Stimulated activated CD4-positive, alpha-beta T cell treated with anti-CD3 and anti-CD28 coated beads, Interleukin-15, amount 100 ng/mL, for 1 hour (primary cell): Measurements from ENCODE around the gene POU4F1.
"Not testable (repeated sequence)": the region's sequence is repeated elsewhere in the genome, so short reads cannot be mapped to it uniquely, and the experiment has no call there.

Source experiments
- DNase-seq, 2 donors: peaks; one replicate each; pipeline ENCODE4 v3.0.0-alpha.2; 2020; ENCODE audit warnings: low read depth in 1 of 2, low spot score in 1 of 2

The POU4F1 gene

GRCh38 chr13:78603240-78603957 lies at the start of gene POU4F1:
TSS of gene POU4F1 (minus strand) at chr13:78603552. CDS start at chr13:78603326, 226 bp downstream.
- DNase-seq: no peak

- DNase-seq: no peak
Observed at GRCh38 chr13:78652651-78653050, 49.3 kb upstream of the POU4F1 start.

GRCh38 chr13:78650717-78651083 lies 47.3 kb upstream of the POU4F1 start:
- no peak for DNase-seq

GRCh38 chr13:78649997-78650716 lies 46.8 kb upstream of the POU4F1 start:
- no peak for DNase-seq

GRCh38 chr13:78647109-78647678 lies 43.8 kb upstream of the POU4F1 start:
- not testable (repeated sequence) for DNase-seq

GRCh38 chr13:78638216-78638615 lies 34.9 kb upstream of the POU4F1 start:
- no peak for DNase-seq

- no peak for DNase-seq
Observed at GRCh38 chr13:78636495-78636894, 33.1 kb upstream of the POU4F1 start.

- DNase-seq: no peak
Observed at GRCh38 chr13:78632996-78633395, 29.6 kb upstream of the POU4F1 start.

- DNase-seq: no peak
Observed at GRCh38 chr13:78631077-78631476, 27.7 kb upstream of the POU4F1 start.

- no peak for DNase-seq
Observed at GRCh38 chr13:78630511-78630910, 27.2 kb upstream of the POU4F1 start.

- DNase-seq: no peak
Observed at GRCh38 chr13:78625384-78625783, 22.0 kb upstream of the POU4F1 start.

- no peak for DNase-seq
Observed at GRCh38 chr13:78623132-78623531, 19.8 kb upstream of the POU4F1 start.

GRCh38 chr13:78620936-78621470 lies 17.7 kb upstream of the POU4F1 start:
- no peak for DNase-seq

- DNase-seq: no peak
Observed at GRCh38 chr13:78618411-78618810, 15.1 kb upstream of the POU4F1 start.

GRCh38 chr13:78611040-78611439 lies 7.7 kb upstream of the POU4F1 start:
- no peak for DNase-seq

- no peak for DNase-seq
Observed at GRCh38 chr13:78610381-78610883, 7.1 kb upstream of the POU4F1 start.

GRCh38 chr13:78609464-78610205 lies 6.3 kb upstream of the POU4F1 start:
- DNase-seq: no peak

GRCh38 chr13:78608688-78609463 lies 5.5 kb upstream of the POU4F1 start:
- DNase-seq: no peak

GRCh38 chr13:78608252-78608687 lies 4.9 kb upstream of the POU4F1 start:
- no peak for DNase-seq
